Smooth muscle cell (in vitro differentiated cells): Measurements from ENCODE around the gene GPN2. TPM values are rescaled to one million over a fixed set of nuclear protein-coding genes. Genes with fewer than 3 reads are reported as not detected.
A peak's percentile ranks its signal among the peaks of the same experiment; 100 is the strongest.

ENCODE experiments used
- DNase-seq: peaks from one replicate; lab custom pipeline; 2025; ENCODE audit not compliant: unreplicated experiment; lab: John Stamatoyannopoulos, UW
- H2AFZ ChIP-seq: fragments of 200-600 bp; sonication (generic); 2 replicates; pipeline ENCODE4 v1.6.0; 2016; ENCODE audit warnings: antibody characterized with exemption, low read depth, mild to moderate bottlenecking
- H3F3A ChIP-seq: fragments of 200-600 bp; sonication (generic); 2 replicates; pipeline ENCODE4 v1.6.0; 2017; ENCODE audit warnings: antibody characterized with exemption, low read depth
- H3K27ac ChIP-seq: fragments of 200-600 bp; sonication (generic); 2 replicates; pipeline ENCODE4 v1.5.1; 2016; ENCODE audit warnings: low read depth, mild to moderate bottlenecking
- H3K27me3 ChIP-seq: fragments of 200-600 bp; sonication (generic); 2 replicates; pipeline ENCODE4 v1.6.1; 2016; ENCODE audit warnings: low read depth, mild to moderate bottlenecking
- H3K36me3 ChIP-seq: fragments of 200-600 bp; sonication (generic); 2 replicates; pipeline ENCODE4 v1.5.1; 2016; ENCODE audit warnings: low read depth
- H3K4me1 ChIP-seq: fragments of 200-600 bp; sonication (generic); 2 replicates; pipeline ENCODE4 v1.5.1; 2016; ENCODE audit warnings: low read depth
- H3K4me2 ChIP-seq: fragments of 200-600 bp; sonication (generic); 2 replicates; pipeline ENCODE4 v1.6.0; 2016; ENCODE audit warnings: mild to moderate bottlenecking
- H3K4me3 ChIP-seq: fragments of 200-600 bp; sonication (generic); 2 replicates; pipeline ENCODE4 v1.5.1; 2016; ENCODE audit warnings: mild to moderate bottlenecking
- H3K79me2 ChIP-seq: fragments of 200-600 bp; sonication (generic); 2 replicates; pipeline ENCODE4 v1.6.0; 2016; ENCODE audit warnings: low read depth, mild to moderate bottlenecking
- H3K9ac ChIP-seq: fragments of 200-600 bp; sonication (generic); 2 replicates; pipeline ENCODE4 v1.6.0; 2016; ENCODE audit warnings: low read depth
- H3K9me3 ChIP-seq: fragments of 200-600 bp; sonication (generic); replicated peaks from 2 replicates; pipeline ENCODE4 v1.5.1; 2016; ENCODE audit warnings: low read depth
- H4K20me1 ChIP-seq: fragments of 200-600 bp; sonication (generic); 2 replicates; pipeline ENCODE4 v1.6.0; 2016; ENCODE audit warnings: low read depth
- WGBS: methylation state at CpG from one replicate; pipeline ENCODE4 v1.1.7; 2016; ENCODE audit warnings: low lambda C conversion rate; 5-methylcytosine and 5-hydroxymethylcytosine counted together
- polyA plus RNA-seq: library from polyadenylated mRNA; unstranded; fragments of >200 nt; fragmentation: Nextera tagmentation; extraction: Ambion mirVana; gene quantifications from 2 replicates; pipeline ENCODE4 v1.2.1, GENCODE V29; 2016
- total RNA-seq: library from RNA; depleted of rRNA; stranded (reverse); fragments of >200 nt; gene quantifications from 2 replicates; pipeline ENCODE4 v1.2.3, GENCODE V29; 2014
- TF ChIP-seq, protein P1 (sequence below): fragments of 200-600 bp; sonication (generic); IDR thresholded peaks from 2 replicates; pipeline ENCODE4 v1.5.1; 2017; ENCODE audit warnings: borderline replicate concordance, mild to moderate bottlenecking, antibody characterized with exemption; ENCODE audit not compliant: insufficient read depth, poor library complexity, severe bottlenecking

GPN2 gene
- total and polyA plus RNA-seq, 2 experiments from 2014 or later: 13.3 to 36.3 TPM

DNA sequence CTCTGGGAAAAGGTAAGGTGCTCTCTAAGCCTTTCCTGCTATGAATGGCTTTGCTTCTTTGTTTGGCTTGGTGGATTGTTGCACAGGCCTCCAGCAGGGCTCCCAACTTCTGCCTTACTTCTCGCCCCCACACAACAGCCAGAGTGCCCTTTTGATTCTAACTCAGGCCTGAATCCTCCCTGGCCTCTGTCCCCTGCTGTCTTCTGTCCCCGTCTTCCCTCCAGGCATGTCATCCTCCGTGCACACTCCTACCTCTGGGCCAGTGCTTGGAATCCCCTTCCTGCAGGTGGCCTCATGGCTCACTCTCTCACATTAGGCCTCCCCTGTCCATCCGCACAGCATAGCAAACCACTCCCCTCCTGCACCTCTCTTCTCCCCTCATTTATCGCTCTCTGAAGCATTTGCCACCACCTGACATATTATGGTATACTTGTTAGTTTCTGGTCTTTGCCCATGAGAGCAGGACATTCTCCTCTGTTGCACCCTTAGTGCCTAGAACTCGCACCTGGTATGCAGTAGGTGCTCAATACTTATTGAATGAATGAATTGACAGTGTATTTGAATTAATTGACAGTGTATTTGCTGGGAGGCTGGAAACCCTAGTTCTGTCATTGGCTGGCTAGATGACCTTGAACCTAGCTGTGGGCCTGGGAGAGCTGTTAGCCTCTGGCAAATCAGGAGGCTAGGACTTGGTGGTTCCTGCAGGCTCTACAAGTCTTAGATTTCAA is 60.7 kb downstream of the GPN2 start:
- TF ChIP-seq, protein P1, sequence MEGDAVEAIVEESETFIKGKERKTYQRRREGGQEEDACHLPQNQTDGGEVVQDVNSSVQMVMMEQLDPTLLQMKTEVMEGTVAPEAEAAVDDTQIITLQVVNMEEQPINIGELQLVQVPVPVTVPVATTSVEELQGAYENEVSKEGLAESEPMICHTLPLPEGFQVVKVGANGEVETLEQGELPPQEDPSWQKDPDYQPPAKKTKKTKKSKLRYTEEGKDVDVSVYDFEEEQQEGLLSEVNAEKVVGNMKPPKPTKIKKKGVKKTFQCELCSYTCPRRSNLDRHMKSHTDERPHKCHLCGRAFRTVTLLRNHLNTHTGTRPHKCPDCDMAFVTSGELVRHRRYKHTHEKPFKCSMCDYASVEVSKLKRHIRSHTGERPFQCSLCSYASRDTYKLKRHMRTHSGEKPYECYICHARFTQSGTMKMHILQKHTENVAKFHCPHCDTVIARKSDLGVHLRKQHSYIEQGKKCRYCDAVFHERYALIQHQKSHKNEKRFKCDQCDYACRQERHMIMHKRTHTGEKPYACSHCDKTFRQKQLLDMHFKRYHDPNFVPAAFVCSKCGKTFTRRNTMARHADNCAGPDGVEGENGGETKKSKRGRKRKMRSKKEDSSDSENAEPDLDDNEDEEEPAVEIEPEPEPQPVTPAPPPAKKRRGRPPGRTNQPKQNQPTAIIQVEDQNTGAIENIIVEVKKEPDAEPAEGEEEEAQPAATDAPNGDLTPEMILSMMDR: no peak

GRCh38 chr1:26828411-26828991 is 61.6 kb downstream of the GPN2 start:
- Histone ChIP-seq H3K36me3 (no peaks in the 10 kb centered on the region), H3K4me2 (peak overlapping the region; percentile 9), H3K4me3 (no peak overlapping the region), H3K79me2 (peaks cover 40% of the 10 kb centered on the region), H4K20me1 (peaks cover 51% of the 10 kb centered on the region), H3F3A (no peaks in the 10 kb centered on the region), H3K9ac (no peak overlapping the region), H3K4me1 (peaks cover 21% of the 10 kb centered on the region), H3K27ac (no peak overlapping the region), H3K9me3 (no peaks in the 10 kb centered on the region), H2AFZ (no peak overlapping the region), H3K27me3 (no peaks in the 10 kb centered on the region)
- DNase-seq: no peak
- TF ChIP-seq, protein P1: no peak
- 84% methylated on average over 4 of the region's 4 CpGs for WGBS

More for the DNA sequence above, 60.7 kb downstream of the GPN2 start:
- Histone ChIP-seq H3K9ac (no peak overlapping the region), H3K27me3 (no peaks in the 10 kb centered on the region), H4K20me1 (peaks cover 51% of the 10 kb centered on the region), H3K79me2 (peaks cover 40% of the 10 kb centered on the region), H3K4me2 (no peak overlapping the region), H3K4me1 (peaks cover 21% of the 10 kb centered on the region), H3K36me3 (no peaks in the 10 kb centered on the region), H3F3A (no peaks in the 10 kb centered on the region), H3K9me3 (no peaks in the 10 kb centered on the region), H2AFZ (no peak overlapping the region), H3K27ac (no peak overlapping the region), H3K4me3 (no peak overlapping the region)
- 95% methylated on average over 6 of the region's 6 CpGs for WGBS
- DNase-seq: no peak

- H3F3A ChIP-seq: no peaks in the 10 kb centered on the region
- H3K4me1 ChIP-seq: peaks cover 21% of the 10 kb centered on the region
- peak overlapping the region; percentile 93 for H3K4me2 ChIP-seq
- H3K4me3 ChIP-seq: peak overlapping the region; percentile 69
- H3K9me3 ChIP-seq: no peaks in the 10 kb centered on the region
- H3K27ac ChIP-seq: no peak overlapping the region
- 69% methylated on average over 11 of the region's 11 CpGs for WGBS
- no peak for DNase-seq
- H3K79me2 ChIP-seq: peaks cover 40% of the 10 kb centered on the region
- H3K27me3 ChIP-seq: no peaks in the 10 kb centered on the region
- TF ChIP-seq, protein P1: no peak
- H4K20me1 ChIP-seq: peaks cover 51% of the 10 kb centered on the region
- no peak overlapping the region for H2AFZ ChIP-seq
- H3K36me3 ChIP-seq: no peaks in the 10 kb centered on the region
- no peak overlapping the region for H3K9ac ChIP-seq
These were observed 62.4 kb downstream of the GPN2 start for GRCh38 chr1:26827663-26828062.

GRCh38 chr1:26827106-26827604 is 62.9 kb downstream of the GPN2 start:
- Histone ChIP-seq H3K9ac (peak overlapping the region; percentile 54), H3K4me1 (peaks cover 21% of the 10 kb centered on the region), H3K27ac (no peak overlapping the region), H3K27me3 (no peaks in the 10 kb centered on the region), H3K9me3 (no peaks in the 10 kb centered on the region), H2AFZ (no peak overlapping the region), H3K4me3 (peak overlapping the region; percentile 69), H4K20me1 (peaks cover 47% of the 10 kb centered on the region), H3F3A (no peaks in the 10 kb centered on the region), H3K4me2 (peak overlapping the region; percentile 93), H3K36me3 (no peaks in the 10 kb centered on the region), H3K79me2 (peaks cover 40% of the 10 kb centered on the region)
- TF ChIP-seq, protein P1: no peak
- no peak for DNase-seq
- WGBS: 34% methylated on average over 3 of the region's 17 CpGs
